Measurements from ENCODE around the gene METTL4.

DNA sequence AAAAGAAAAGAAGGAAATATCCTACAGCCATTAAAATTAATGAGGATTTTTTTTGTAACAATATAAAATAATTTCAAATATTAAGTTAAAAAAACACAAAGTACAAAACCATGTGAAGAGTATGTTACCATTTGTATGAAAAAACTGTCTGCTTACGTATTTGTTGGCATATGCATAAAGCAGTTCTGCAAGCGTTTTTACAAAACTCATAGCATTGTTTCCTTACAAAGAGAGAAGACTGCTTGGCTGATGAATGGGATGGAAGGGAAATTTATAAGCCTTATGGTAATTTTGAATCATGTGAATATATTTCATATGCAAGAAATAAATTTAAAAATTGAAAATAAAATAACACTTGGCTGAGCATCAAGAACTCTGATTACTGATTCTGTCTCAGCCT, 63.1 kb downstream of the METTL4 start:
- TF ChIP-seq, protein P1, sequence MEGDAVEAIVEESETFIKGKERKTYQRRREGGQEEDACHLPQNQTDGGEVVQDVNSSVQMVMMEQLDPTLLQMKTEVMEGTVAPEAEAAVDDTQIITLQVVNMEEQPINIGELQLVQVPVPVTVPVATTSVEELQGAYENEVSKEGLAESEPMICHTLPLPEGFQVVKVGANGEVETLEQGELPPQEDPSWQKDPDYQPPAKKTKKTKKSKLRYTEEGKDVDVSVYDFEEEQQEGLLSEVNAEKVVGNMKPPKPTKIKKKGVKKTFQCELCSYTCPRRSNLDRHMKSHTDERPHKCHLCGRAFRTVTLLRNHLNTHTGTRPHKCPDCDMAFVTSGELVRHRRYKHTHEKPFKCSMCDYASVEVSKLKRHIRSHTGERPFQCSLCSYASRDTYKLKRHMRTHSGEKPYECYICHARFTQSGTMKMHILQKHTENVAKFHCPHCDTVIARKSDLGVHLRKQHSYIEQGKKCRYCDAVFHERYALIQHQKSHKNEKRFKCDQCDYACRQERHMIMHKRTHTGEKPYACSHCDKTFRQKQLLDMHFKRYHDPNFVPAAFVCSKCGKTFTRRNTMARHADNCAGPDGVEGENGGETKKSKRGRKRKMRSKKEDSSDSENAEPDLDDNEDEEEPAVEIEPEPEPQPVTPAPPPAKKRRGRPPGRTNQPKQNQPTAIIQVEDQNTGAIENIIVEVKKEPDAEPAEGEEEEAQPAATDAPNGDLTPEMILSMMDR (IDR thresholded peaks at IDR 0.05): no peak
- TF ChIP-seq POLR2A (IDR thresholded peaks at IDR 0.05) (no peak), EP300 (IDR thresholded peaks at IDR 0.05; ENCODE audit: low read depth) (no peak)

Data from transverse colon (tissue), 3 donors.